Keratinocyte (primary cell): Measurements from ENCODE around the gene ZBTB8B. TPM values are rescaled to one million over a fixed set of nuclear protein-coding genes. Genes with fewer than 3 reads are reported as not detected.
"Not testable (repeated sequence)": the region's sequence is repeated elsewhere in the genome, so short reads cannot be mapped to it uniquely, and the experiment has no call there.

Experiments used
- DNase-seq: peaks from one replicate; pipeline ENCODE4 v3.0.0-alpha.2; 2011; ENCODE audit warnings: low read depth, missing footprints, low spot score
- FAIRE-seq: peaks from 2 replicates; lab custom pipeline; 2011; peaks lifted over from hg19 to GRCh38; lab: Jason Lieb, UNC
- H2AFZ ChIP-seq: 2 replicates; pipeline ENCODE4 v1.6.0; 2012; ENCODE audit warnings: low read length, control low read depth, inconsistent platforms; ENCODE audit not compliant: control insufficient read depth
- H3K27ac ChIP-seq: 2 replicates; pipeline ENCODE4 v1.5.1; 2011; ENCODE audit warnings: low read length; ENCODE audit not compliant: control insufficient read depth, insufficient read depth
- H3K27me3 ChIP-seq: 3 replicates; pipeline ENCODE4 v1.6.0; 2011; ENCODE audit warnings: low read length; ENCODE audit not compliant: control insufficient read depth, insufficient read depth; ENCODE audit errors: extremely low read depth
- H3K36me3 ChIP-seq, 2 experiments: 2 replicates in 1 of 2; 3 replicates in 1 of 2; pipeline ENCODE4 v1.5.1; 2011; ENCODE audit warnings: low read length in 2 of 2, mild to moderate bottlenecking in 1 of 2; ENCODE audit not compliant: control insufficient read depth in 2 of 2, insufficient read depth in 2 of 2; ENCODE audit errors: extremely low read depth in 1 of 2
- H3K4me1 ChIP-seq: 3 replicates; pipeline ENCODE4 v1.5.1; 2011; ENCODE audit warnings: low read length; ENCODE audit not compliant: control insufficient read depth, insufficient read depth; ENCODE audit errors: extremely low read depth
- H3K4me2 ChIP-seq: 3 replicates; pipeline ENCODE4 v1.6.0; 2011; ENCODE audit warnings: low read depth, low read length; ENCODE audit not compliant: control insufficient read depth, insufficient read depth; ENCODE audit errors: extremely low read depth
- H3K4me3 ChIP-seq, 3 experiments: fragments of 200-600 bp in 1 of 3; sonication (generic) in 1 of 3; 2 replicates in 2 of 3; 3 replicates in 1 of 3; pipeline ENCODE4 v1.5.1; 2011 to 2016; ENCODE audit warnings: low read length in 3 of 3, mild to moderate bottlenecking in 3 of 3, control low read depth in 2 of 3, inconsistent platforms in 1 of 3, low read depth in 1 of 3, mixed read lengths in 1 of 3, mixed run types in 1 of 3, moderate library complexity in 1 of 3; ENCODE audit not compliant: control insufficient read depth in 2 of 3, insufficient read depth in 2 of 3; ENCODE audit errors: extremely low read depth in 1 of 3
- H3K79me2 ChIP-seq: 2 replicates; pipeline ENCODE4 v1.6.0; 2012; ENCODE audit warnings: low read length; ENCODE audit not compliant: control insufficient read depth, insufficient read depth
- H3K9ac ChIP-seq: 3 replicates; pipeline ENCODE4 v1.6.0; 2011; ENCODE audit warnings: low read length; ENCODE audit not compliant: control insufficient read depth, insufficient read depth; ENCODE audit errors: extremely low read depth
- H3K9me1 ChIP-seq: 3 replicates; pipeline ENCODE4 v1.6.0; 2011; ENCODE audit warnings: low read length; ENCODE audit not compliant: control insufficient read depth, insufficient read depth; ENCODE audit errors: extremely low read depth
- H3K9me3 ChIP-seq: 2 replicates; pipeline ENCODE4 v1.5.1; 2012; ENCODE audit warnings: low read depth, low read length; ENCODE audit not compliant: control insufficient read depth
- H4K20me1 ChIP-seq: 3 replicates; pipeline ENCODE4 v1.6.0; 2011; ENCODE audit warnings: low read length; ENCODE audit not compliant: control insufficient read depth, insufficient read depth; ENCODE audit errors: extremely low read depth
- EZH2 ChIP-seq: IDR thresholded peaks from one replicate; pipeline ENCODE4 v1.6.1; 2012; ENCODE audit warnings: inconsistent platforms, mild to moderate bottlenecking, low read length, moderate library complexity
- dilution Hi-C: fragments of 300-500 bp; cut with MboI; formaldehyde crosslinking; loops from one replicate; pipeline ENCODE4 v1.7.0; 2020; ENCODE audit warnings: low sequenced_read_pairs; ENCODE audit not compliant: extremely low pct_ligation_motif_present
- polyA plus RNA-seq, 5 experiments: library from polyadenylated mRNA; depleted of rRNA in 3 of 5; stranded (reverse) in 3 of 5; stranded (forward) in 1 of 5; unstranded in 1 of 5; fragments of >200 nt; gene quantifications; 1 replicate in 1 of 5; 2 replicates in 3 of 5; 3 replicates in 1 of 5; pipeline versions ENCODE4 v1.2.1 to v1.2.3, GENCODE V29; 2011 to 2012; ENCODE audit warnings: missing spikeins in 2 of 5, low read depth in 1 of 5, low replicate concordance in 1 of 5
- TF ChIP-seq, protein P1 (sequence below), 3 experiments: IDR thresholded peaks in 1 of 3; conservative IDR thresholded peaks in 1 of 3; optimal IDR thresholded peaks in 1 of 3; 2 replicates in 2 of 3; 3 replicates in 1 of 3; pipeline versions ENCODE3 to v1.5.1; 2011; ENCODE audit warnings: low read length in 3 of 3, mild to moderate bottlenecking in 3 of 3, moderate library complexity in 2 of 3, control low read depth in 1 of 3, inconsistent platforms in 1 of 3; ENCODE audit not compliant: insufficient read depth in 2 of 3; ENCODE audit errors: extremely low read depth in 1 of 3

The ZBTB8B gene
- polyA plus RNA-seq, 1 donor (not counting 4 experiments of a cell fraction or from before 2014, with no cell fraction given): not detected

DNA sequence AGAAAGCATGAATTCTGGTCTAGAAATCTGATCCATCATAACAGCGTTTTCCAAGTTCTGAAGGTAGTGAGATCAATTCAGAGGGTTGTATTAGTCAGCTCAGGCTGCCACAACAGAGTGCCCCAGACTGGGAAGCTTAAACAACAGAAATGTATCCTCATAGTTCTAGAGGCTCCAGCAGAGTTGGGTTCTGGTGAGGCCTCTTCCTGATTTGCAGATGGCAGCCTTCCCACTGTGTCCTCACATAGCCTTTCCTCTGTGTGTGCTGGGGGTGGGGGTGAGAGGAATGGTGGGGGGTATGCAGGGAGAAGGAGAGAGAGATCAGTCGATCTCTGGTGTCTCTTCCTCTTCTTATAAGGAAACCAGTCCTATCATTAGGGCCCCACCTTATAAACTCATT lies 15.1 kb downstream of the ZBTB8B start:
- H3K9me1 ChIP-seq: no peaks in the 10 kb centered on the region
- no peak for DNase-seq
- H3K27me3 ChIP-seq: peaks cover 7% of the 10 kb centered on the region
- no peaks in the 10 kb centered on the region for H4K20me1 ChIP-seq
- FAIRE-seq: no peak
- H3K4me3 ChIP-seq: no peak overlapping the region
- H3K27ac ChIP-seq: no peak overlapping the region
- H3K4me2 ChIP-seq: no peak overlapping the region
- H3K4me1 ChIP-seq: no peaks in the 10 kb centered on the region
- dilution Hi-C loops: no loop called here
- no peak overlapping the region for H2AFZ ChIP-seq
- H3K9me3 ChIP-seq: no peaks in the 10 kb centered on the region
- TF ChIP-seq, protein P1, sequence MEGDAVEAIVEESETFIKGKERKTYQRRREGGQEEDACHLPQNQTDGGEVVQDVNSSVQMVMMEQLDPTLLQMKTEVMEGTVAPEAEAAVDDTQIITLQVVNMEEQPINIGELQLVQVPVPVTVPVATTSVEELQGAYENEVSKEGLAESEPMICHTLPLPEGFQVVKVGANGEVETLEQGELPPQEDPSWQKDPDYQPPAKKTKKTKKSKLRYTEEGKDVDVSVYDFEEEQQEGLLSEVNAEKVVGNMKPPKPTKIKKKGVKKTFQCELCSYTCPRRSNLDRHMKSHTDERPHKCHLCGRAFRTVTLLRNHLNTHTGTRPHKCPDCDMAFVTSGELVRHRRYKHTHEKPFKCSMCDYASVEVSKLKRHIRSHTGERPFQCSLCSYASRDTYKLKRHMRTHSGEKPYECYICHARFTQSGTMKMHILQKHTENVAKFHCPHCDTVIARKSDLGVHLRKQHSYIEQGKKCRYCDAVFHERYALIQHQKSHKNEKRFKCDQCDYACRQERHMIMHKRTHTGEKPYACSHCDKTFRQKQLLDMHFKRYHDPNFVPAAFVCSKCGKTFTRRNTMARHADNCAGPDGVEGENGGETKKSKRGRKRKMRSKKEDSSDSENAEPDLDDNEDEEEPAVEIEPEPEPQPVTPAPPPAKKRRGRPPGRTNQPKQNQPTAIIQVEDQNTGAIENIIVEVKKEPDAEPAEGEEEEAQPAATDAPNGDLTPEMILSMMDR (optimal IDR thresholded peaks at IDR 0.05 in 1 of 3, IDR thresholded peaks at IDR 0.05 in 1 of 3, conservative IDR thresholded peaks at IDR 0.05 in 1 of 3; ENCODE audit: extremely low read depth in 1 of 3, insufficient read depth in 2 of 3, low read length in 3 of 3): no peak
- TF ChIP-seq EZH2: no peak
- no peaks in the 10 kb centered on the region for H3K79me2 ChIP-seq
- no peaks in the 10 kb centered on the region for H3K36me3 ChIP-seq
- no peak overlapping the region for H3K9ac ChIP-seq

DNA sequence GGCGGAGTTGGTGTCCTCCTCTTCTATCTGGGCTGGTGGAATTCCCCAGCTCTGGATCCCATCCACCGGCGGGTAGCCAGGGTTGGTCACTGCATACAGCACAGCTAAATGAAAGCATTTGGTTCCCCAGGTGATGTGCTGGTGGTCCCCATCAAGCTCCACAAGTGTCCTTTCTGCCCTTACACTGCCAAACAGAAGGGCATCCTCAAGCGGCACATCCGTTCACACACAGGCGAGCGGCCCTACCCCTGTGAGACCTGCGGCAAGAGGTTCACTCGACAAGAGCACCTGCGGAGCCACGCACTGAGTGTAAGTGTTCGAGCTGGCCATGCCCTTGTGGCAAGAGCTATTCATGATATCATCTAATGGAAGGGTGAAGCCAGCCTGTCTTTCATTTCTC lies 15.9 kb downstream of the ZBTB8B start:
- FAIRE-seq: no peak
- dilution Hi-C loops: no loop called here

DNA sequence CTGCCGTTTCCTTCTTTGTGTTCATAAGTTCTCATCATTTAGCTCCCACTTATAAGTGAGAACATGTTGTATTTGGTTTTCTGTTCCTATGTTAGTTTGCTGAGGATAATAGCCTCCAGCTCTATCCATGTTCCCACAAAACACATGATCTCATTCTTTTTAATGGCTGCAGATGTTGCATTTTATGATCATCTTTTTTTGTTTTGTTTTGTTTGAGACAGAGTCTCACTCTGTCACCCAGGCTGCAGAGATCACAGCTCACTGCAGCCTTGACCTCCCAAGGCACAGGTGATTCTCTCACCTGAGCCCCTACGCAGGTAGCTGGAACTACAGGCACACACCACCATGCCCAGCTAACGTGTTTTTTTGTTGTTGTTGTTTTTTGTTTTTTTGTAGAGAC lies 16.9 kb downstream of the ZBTB8B start:
- H3K79me2 ChIP-seq, H3K27ac ChIP-seq, H3K27me3 ChIP-seq, H3K9me3 ChIP-seq, H3K9ac ChIP-seq, H3K36me3 ChIP-seq, H3K4me3 ChIP-seq, H3K4me1 ChIP-seq, H3K4me2 ChIP-seq, H2AFZ ChIP-seq, FAIRE-seq, dilution Hi-C loops, H4K20me1 ChIP-seq, H3K9me1 ChIP-seq, DNase-seq: not testable (repeated sequence)

More for the DNA sequence above, 15.9 kb downstream of the ZBTB8B start:
- Histone ChIP-seq H3K4me3 (no peak overlapping the region), H3K9me3 (no peaks in the 10 kb centered on the region), H4K20me1 (no peaks in the 10 kb centered on the region), H3K9me1 (no peaks in the 10 kb centered on the region), H2AFZ (no peak overlapping the region), H3K27ac (no peak overlapping the region), H3K4me2 (no peak overlapping the region), H3K4me1 (no peaks in the 10 kb centered on the region), H3K9ac (no peak overlapping the region), H3K36me3 (no peaks in the 10 kb centered on the region), H3K79me2 (no peaks in the 10 kb centered on the region), H3K27me3 (peaks cover 7% of the 10 kb centered on the region)
- no peak for DNase-seq
- TF ChIP-seq, protein P1 (optimal IDR thresholded peaks at IDR 0.05 in 1 of 3, IDR thresholded peaks at IDR 0.05 in 1 of 3, conservative IDR thresholded peaks at IDR 0.05 in 1 of 3; ENCODE audit: extremely low read depth in 1 of 3, insufficient read depth in 2 of 3, low read length in 3 of 3): no peak
- TF ChIP-seq EZH2: no peak
